Measurements from ENCODE around the gene ABTB1. TPM values are rescaled to one million over a fixed set of nuclear protein-coding genes. Genes with fewer than 3 reads are reported as not detected.

The ABTB1 gene
- total and polyA plus RNA-seq, 9 of the 15 experiments (the other 6 are each of a cell fraction or from before 2014, with no cell fraction given), result 0.04 to 2.3 (median 0.55) TPM; not detected in 1

DNA sequence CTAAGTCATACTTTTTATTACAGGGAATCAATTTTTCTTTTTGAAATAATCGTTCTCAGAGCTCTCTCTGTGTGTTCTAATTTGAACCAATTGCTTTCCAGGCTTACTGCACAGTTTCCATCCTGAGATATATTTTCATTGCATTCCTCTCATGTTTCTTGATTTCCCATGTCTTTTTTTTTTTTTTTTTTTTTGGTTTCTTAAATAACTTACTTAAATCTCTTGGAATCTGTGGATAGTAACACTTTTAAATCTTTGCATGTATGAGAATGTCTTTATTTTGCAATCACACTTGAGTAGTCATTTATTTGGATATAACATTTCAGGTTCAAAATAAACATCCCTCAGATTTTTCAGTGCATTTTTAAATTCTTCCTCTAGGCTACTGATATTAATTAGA lies 14.5 kb upstream of the ABTB1 start:
- H3K36me3 ChIP-seq (ENCODE audit: control insufficient read depth, insufficient read depth, low read length), result peaks cover 35% of the 10 kb centered on the region; the same call in 1 of the 3 replicates
- ATAC-seq (no peak), DNase-seq (ENCODE audit: extremely low read depth in 1 of 4, low spot score in 3 of 4) (no peak), FAIRE-seq (no peak)
- intact Hi-C loops (cut with micrococcal nuclease) (loop anchor here (10.0 kb wide), 2 partner anchors 177 to 477 kb away; no protein-coding TSS in a partner anchor), in situ Hi-C loops (cut with MboI) (no loop called here)
- BruUV-seq (replicated peaks), result no TSS peak
- no peaks in the 10 kb centered on the region for H3K9me1 ChIP-seq (ENCODE audit: control insufficient read depth, insufficient read depth, low read length)
- no peak overlapping the region for H3K4me2 ChIP-seq (ENCODE audit: insufficient read depth, low read length)
- ChIA-PET CTCF (ENCODE audit: low intra/inter-chr PET ratio) (no interaction called here), POLR2A (no interaction called here)
- H3K27ac ChIP-seq (ENCODE audit: extremely low read depth, low read depth, low read length), result no peak overlapping the region
- TF ChIP-seq, protein P1, sequence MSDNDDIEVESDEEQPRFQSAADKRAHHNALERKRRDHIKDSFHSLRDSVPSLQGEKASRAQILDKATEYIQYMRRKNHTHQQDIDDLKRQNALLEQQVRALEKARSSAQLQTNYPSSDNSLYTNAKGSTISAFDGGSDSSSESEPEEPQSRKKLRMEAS (CRISPR knock-in tag; IDR thresholded peaks at IDR 0.05), result no peak
- TF ChIP-seq, protein P2, sequence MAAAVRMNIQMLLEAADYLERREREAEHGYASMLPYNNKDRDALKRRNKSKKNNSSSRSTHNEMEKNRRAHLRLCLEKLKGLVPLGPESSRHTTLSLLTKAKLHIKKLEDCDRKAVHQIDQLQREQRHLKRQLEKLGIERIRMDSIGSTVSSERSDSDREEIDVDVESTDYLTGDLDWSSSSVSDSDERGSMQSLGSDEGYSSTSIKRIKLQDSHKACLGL (CRISPR knock-in tag; IDR thresholded peaks at IDR 0.05; ENCODE audit: borderline replicate concordance, poor library complexity, severe bottlenecking), result no peak
- TF ChIP-seq ZNF212 (CRISPR knock-in tag; IDR thresholded peaks at IDR 0.05) (no peak), ZNF766 (CRISPR knock-in tag; conservative IDR thresholded peaks at IDR 0.05) (no peak), TGIF2 (CRISPR knock-in tag; IDR thresholded peaks at IDR 0.05) (no peak), TBP (optimal IDR thresholded peaks at IDR 0.05; ENCODE audit: low read depth, low read length) (no peak), ELF1 (tag; IDR thresholded peaks at IDR 0.05) (no peak), NFRKB (IDR thresholded peaks at IDR 0.05; ENCODE audit: low read depth) (no peak)
- TF ChIP-seq, protein P3, sequence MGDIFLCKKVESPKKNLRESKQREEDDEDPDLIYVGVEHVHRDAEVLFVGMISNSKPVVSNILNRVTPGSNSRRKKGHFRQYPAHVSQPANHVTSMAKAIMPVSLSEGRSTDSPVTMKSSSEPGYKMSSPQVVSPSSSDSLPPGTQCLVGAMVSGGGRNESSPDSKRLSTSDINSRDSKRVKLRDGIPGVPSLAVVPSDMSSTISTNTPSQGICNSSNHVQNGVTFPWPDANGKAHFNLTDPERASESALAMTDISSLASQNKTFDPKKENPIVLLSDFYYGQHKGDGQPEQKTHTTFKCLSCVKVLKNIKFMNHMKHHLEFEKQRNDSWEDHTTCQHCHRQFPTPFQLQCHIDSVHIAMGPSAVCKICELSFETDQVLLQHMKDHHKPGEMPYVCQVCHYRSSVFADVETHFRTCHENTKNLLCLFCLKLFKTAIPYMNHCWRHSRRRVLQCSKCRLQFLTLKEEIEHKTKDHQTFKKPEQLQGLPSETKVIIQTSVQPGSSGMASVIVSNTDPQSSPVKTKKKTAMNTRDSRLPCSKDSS (IDR thresholded peaks at IDR 0.05; ENCODE audit: low read depth, partially characterized antibody), result no peak
- TF ChIP-seq, protein P4, sequence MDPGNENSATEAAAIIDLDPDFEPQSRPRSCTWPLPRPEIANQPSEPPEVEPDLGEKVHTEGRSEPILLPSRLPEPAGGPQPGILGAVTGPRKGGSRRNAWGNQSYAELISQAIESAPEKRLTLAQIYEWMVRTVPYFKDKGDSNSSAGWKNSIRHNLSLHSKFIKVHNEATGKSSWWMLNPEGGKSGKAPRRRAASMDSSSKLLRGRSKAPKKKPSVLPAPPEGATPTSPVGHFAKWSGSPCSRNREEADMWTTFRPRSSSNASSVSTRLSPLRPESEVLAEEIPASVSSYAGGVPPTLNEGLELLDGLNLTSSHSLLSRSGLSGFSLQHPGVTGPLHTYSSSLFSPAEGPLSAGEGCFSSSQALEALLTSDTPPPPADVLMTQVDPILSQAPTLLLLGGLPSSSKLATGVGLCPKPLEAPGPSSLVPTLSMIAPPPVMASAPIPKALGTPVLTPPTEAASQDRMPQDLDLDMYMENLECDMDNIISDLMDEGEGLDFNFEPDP (CRISPR knock-in tag; IDR thresholded peaks at IDR 0.05), result no peak
- TF ChIP-seq, protein P5, sequence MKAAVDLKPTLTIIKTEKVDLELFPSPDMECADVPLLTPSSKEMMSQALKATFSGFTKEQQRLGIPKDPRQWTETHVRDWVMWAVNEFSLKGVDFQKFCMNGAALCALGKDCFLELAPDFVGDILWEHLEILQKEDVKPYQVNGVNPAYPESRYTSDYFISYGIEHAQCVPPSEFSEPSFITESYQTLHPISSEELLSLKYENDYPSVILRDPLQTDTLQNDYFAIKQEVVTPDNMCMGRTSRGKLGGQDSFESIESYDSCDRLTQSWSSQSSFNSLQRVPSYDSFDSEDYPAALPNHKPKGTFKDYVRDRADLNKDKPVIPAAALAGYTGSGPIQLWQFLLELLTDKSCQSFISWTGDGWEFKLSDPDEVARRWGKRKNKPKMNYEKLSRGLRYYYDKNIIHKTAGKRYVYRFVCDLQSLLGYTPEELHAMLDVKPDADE (conservative IDR thresholded peaks at IDR 0.05; ENCODE audit: control insufficient read depth, low read depth, low read length), result no peak
- TF ChIP-seq, protein P6, sequence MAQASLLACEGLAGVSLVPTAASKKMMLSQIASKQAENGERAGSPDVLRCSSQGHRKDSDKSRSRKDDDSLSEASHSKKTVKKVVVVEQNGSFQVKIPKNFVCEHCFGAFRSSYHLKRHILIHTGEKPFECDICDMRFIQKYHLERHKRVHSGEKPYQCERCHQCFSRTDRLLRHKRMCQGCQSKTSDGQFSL (CRISPR knock-in tag; IDR thresholded peaks at IDR 0.05), result no peak
- TF ChIP-seq, protein P6 (tag; IDR thresholded peaks at IDR 0.05), result no peak
- no peak overlapping the region for H2AFZ ChIP-seq (ENCODE audit: low read depth, low read length)
- 7% methylated on average over 1 of the region's 1 CpG for WGBS (ENCODE audit: insufficient coverage, low coverage, missing lambda C conversion rate)
- no peaks in the 10 kb centered on the region for H3K27me3 ChIP-seq (ENCODE audit: control insufficient read depth in 2 of 2, insufficient read depth in 2 of 2, low read length in 2 of 2)
- no peak overlapping the region for H3K9ac ChIP-seq (ENCODE audit: insufficient read depth in 1 of 2, low read depth in 2 of 2, low read length in 2 of 2)
- H3K9me3 ChIP-seq (replicated peaks; ENCODE audit: control insufficient read depth, insufficient read depth, low read depth, low read length), result no peaks in the 10 kb centered on the region
- no peaks in the 10 kb centered on the region; a peak in 1 of 5 replicates for H3K4me1 ChIP-seq (replicated peaks in 1 of 2; ENCODE audit: control insufficient read depth in 2 of 2, insufficient read depth in 2 of 2, low read length in 2 of 2)
- no peak overlapping the region for H3K4me3 ChIP-seq
- no peaks in the 10 kb centered on the region for H3K79me2 ChIP-seq (ENCODE audit: control insufficient read depth, insufficient read depth, low read length)
- no peaks in the 10 kb centered on the region for H4K20me1 ChIP-seq (replicated peaks; ENCODE audit: control insufficient read depth, insufficient read depth, low read length)

All from K562 (cell line).